ENCODE measurements around the gene MUC5B. TPM values are rescaled to one million over a fixed set of nuclear protein-coding genes. Genes with fewer than 3 reads are reported as not detected.
A peak's percentile ranks its signal among the peaks of the same experiment; 100 is the strongest.

Gene MUC5B
- total RNA-seq, 1 experiment from 2014 or later, result 1.6 TPM

DNA sequence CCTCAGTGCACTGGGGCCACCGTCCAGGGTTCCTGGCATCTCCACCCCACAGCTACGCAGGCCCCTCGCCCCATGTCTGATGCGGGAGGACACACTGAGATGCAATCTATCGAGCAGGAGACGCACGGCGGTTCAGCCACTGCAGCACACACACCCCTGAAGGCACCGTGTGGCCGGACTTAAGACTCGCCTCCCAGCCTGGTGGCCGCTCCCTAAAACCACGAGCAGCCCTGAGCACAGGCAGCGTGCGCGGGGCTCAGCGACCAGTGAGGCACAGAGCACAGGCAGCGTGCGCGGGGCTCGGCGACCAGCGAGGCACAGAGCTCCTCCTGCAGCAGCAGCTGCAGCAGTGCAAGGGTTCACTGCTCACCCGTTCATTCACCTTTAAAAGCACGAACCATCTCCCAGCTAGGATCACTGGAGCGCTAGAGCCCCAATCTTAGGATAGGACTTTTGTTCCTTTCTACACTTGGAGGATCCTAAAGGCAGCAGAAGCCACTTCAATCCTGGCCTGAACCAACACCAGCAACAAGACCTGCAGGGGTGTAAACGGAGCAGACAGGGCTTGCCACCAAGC lies 55.2 kb downstream of the MUC5B start:
- ATAC-seq (no peak), DNase-seq (ENCODE audit: low spot score) (no peak)
- H3K4me1 Mint-ChIP-seq, result peaks cover 5% of the 10 kb centered on the region
- peak overlapping the region; percentile 83; the same call in 1 of the 2 replicates for H3K27ac Mint-ChIP-seq
- H3K4me3 Mint-ChIP-seq, result no peak overlapping the region
- ChIA-PET CTCF (no interaction called here), POLR2A (no interaction called here)
- no peak for TF ChIP-seq PRRX2 (CRISPR knock-in tag; IDR thresholded peaks at IDR 0.05)
- TF ChIP-seq TP53 (CRISPR knock-in tag; IDR thresholded peaks at IDR 0.05), result no peak
- TF ChIP-seq, protein P1, sequence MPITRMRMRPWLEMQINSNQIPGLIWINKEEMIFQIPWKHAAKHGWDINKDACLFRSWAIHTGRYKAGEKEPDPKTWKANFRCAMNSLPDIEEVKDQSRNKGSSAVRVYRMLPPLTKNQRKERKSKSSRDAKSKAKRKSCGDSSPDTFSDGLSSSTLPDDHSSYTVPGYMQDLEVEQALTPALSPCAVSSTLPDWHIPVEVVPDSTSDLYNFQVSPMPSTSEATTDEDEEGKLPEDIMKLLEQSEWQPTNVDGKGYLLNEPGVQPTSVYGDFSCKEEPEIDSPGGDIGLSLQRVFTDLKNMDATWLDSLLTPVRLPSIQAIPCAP (CRISPR knock-in tag; IDR thresholded peaks at IDR 0.05), result no peak
- TF ChIP-seq RORB (CRISPR knock-in tag; IDR thresholded peaks at IDR 0.05), result no peak
- no peak for TF ChIP-seq MXD4 (CRISPR knock-in tag; IDR thresholded peaks at IDR 0.05; ENCODE audit: borderline replicate concordance)
- no peak for TF ChIP-seq GRHL2 (CRISPR knock-in tag; IDR thresholded peaks at IDR 0.05; ENCODE audit: insufficient replicate concordance, severe bottlenecking)
- no peak for TF ChIP-seq IRF2 (CRISPR knock-in tag; IDR thresholded peaks at IDR 0.05; ENCODE audit: borderline replicate concordance, low read depth)
- TF ChIP-seq FOXJ3 (CRISPR knock-in tag; IDR thresholded peaks at IDR 0.05; ENCODE audit: borderline replicate concordance), result no peak
- TF ChIP-seq EMX1 (CRISPR knock-in tag; IDR thresholded peaks at IDR 0.05), result no peak
- TF ChIP-seq ERG (CRISPR knock-in tag; IDR thresholded peaks at IDR 0.05), result no peak
- no peak for TF ChIP-seq SOX15 (CRISPR knock-in tag; IDR thresholded peaks at IDR 0.05)
- TF ChIP-seq CREB1 (CRISPR knock-in tag; IDR thresholded peaks at IDR 0.05), result no peak
- TF ChIP-seq HMGA2 (CRISPR knock-in tag; IDR thresholded peaks at IDR 0.05), result no peak
- TF ChIP-seq, protein P2, sequence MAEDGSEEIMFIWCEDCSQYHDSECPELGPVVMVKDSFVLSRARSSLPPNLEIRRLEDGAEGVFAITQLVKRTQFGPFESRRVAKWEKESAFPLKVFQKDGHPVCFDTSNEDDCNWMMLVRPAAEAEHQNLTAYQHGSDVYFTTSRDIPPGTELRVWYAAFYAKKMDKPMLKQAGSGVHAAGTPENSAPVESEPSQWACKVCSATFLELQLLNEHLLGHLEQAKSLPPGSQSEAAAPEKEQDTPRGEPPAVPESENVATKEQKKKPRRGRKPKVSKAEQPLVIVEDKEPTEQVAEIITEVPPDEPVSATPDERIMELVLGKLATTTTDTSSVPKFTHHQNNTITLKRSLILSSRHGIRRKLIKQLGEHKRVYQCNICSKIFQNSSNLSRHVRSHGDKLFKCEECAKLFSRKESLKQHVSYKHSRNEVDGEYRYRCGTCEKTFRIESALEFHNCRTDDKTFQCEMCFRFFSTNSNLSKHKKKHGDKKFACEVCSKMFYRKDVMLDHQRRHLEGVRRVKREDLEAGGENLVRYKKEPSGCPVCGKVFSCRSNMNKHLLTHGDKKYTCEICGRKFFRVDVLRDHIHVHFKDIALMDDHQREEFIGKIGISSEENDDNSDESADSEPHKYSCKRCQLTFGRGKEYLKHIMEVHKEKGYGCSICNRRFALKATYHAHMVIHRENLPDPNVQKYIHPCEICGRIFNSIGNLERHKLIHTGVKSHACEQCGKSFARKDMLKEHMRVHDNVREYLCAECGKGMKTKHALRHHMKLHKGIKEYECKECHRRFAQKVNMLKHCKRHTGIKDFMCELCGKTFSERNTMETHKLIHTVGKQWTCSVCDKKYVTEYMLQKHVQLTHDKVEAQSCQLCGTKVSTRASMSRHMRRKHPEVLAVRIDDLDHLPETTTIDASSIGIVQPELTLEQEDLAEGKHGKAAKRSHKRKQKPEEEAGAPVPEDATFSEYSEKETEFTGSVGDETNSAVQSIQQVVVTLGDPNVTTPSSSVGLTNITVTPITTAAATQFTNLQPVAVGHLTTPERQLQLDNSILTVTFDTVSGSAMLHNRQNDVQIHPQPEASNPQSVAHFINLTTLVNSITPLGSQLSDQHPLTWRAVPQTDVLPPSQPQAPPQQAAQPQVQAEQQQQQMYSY (CRISPR knock-in tag; IDR thresholded peaks at IDR 0.05), result no peak
- no peaks in the 10 kb centered on the region for H3K27me3 Mint-ChIP-seq (ENCODE audit: low read depth)
- H3K36me3 Mint-ChIP-seq, result peaks cover 19% of the 10 kb centered on the region; the same call in 1 of the 2 replicates
- H3K9me3 Mint-ChIP-seq, result no peaks in the 10 kb centered on the region

DNA sequence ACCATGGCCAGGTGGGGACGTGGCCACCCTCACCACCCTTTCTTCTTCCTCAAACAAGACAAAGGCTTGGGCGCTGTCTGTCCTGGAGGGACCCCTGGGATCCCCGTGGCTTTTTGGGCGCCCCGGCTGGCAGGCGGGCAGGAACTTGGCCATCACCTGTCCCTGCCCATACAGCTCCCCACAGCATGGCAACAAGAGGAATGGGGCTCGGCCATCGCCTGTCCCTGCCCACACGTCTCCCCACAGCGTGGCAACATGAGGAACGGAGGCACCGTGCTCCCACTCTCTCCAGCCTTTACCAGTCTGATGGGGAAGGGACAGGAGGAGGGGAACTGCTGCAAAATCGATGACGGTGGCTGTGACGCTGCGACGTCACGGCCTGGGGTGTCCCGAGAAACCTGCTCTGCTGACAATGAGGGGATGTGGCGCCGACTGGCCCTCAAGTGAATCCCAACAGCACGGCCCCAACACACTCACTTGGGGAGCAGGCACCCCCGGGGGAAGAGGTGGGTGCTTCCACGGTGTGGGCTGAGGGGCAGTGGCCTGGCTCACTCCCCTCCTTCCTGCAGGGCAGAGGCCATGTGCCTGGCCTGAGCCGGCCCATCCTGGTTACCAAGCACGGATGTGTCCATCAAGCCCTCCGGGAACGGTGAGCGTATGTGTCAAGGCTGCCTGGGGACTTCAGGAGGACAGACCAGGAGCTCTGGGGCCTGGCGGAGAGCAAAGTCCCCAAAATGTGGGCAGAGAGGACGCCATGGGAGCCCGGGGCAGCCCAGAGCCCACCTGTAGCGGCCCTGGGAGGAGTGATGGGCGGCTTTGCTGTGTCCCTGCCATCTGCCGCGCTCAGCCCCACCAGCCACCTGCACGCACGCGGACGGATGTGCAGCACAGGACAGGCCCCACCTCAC lies 56.2 kb downstream of the MUC5B start:
- no peak for DNase-seq (ENCODE audit: low spot score)
- TF ChIP-seq ZNF425 (CRISPR knock-in tag; conservative IDR thresholded peaks at IDR 0.05) (no peak), ZNF317 (CRISPR knock-in tag; IDR thresholded peaks at IDR 0.05; ENCODE audit: borderline replicate concordance, low read depth) (no peak), ZNF219 (CRISPR knock-in tag; IDR thresholded peaks at IDR 0.05; ENCODE audit: borderline replicate concordance) (no peak), ERG (CRISPR knock-in tag; IDR thresholded peaks at IDR 0.05) (no peak), ETV6 (CRISPR knock-in tag; IDR thresholded peaks at IDR 0.05) (no peak), NFYB (CRISPR knock-in tag; conservative IDR thresholded peaks at IDR 0.05; ENCODE audit: low read depth) (no peak), FOXK1 (CRISPR knock-in tag; IDR thresholded peaks at IDR 0.05) (no peak), KAT7 (CRISPR knock-in tag; IDR thresholded peaks at IDR 0.05; ENCODE audit: borderline replicate concordance) (no peak)
- TF ChIP-seq, protein P3, sequence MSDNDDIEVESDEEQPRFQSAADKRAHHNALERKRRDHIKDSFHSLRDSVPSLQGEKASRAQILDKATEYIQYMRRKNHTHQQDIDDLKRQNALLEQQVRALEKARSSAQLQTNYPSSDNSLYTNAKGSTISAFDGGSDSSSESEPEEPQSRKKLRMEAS (CRISPR knock-in tag; IDR thresholded peaks at IDR 0.05), result no peak
- TF ChIP-seq, protein P4, sequence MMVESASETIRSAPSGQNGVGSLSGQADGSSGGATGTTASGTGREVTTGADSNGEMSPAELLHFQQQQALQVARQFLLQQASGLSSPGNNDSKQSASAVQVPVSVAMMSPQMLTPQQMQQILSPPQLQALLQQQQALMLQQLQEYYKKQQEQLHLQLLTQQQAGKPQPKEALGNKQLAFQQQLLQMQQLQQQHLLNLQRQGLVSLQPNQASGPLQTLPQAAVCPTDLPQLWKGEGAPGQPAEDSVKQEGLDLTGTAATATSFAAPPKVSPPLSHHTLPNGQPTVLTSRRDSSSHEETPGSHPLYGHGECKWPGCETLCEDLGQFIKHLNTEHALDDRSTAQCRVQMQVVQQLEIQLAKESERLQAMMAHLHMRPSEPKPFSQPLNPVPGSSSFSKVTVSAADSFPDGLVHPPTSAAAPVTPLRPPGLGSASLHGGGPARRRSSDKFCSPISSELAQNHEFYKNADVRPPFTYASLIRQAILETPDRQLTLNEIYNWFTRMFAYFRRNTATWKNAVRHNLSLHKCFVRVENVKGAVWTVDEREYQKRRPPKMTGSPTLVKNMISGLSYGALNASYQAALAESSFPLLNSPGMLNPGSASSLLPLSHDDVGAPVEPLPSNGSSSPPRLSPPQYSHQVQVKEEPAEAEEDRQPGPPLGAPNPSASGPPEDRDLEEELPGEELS (CRISPR knock-in tag; IDR thresholded peaks at IDR 0.05), result no peak
- Mint-ChIP-seq H3K4me1 (peaks cover 5% of the 10 kb centered on the region), H3K36me3 (peaks cover 19% of the 10 kb centered on the region; the same call in 1 of the 2 replicates), H3K27me3 (ENCODE audit: low read depth) (no peaks in the 10 kb centered on the region), H3K4me3 (no peak overlapping the region), H3K27ac (peak overlapping the region; percentile 32; the same call in 1 of the 2 replicates), H3K9me3 (no peaks in the 10 kb centered on the region)
- ChIA-PET CTCF (no interaction called here), POLR2A (no interaction called here)
- no peak for ATAC-seq

Measured in WTC11 (cell line).